NOMO-1 treated with DMSO at 0.1 percent for 48 hours (cell line): ENCODE results near the gene ZNF23.

ENCODE experiments used
- DNase-seq: peaks from one replicate; lab custom pipeline; 2025; ENCODE audit not compliant: unreplicated experiment; lab: John Stamatoyannopoulos, UW

The ZNF23 gene

DNA sequence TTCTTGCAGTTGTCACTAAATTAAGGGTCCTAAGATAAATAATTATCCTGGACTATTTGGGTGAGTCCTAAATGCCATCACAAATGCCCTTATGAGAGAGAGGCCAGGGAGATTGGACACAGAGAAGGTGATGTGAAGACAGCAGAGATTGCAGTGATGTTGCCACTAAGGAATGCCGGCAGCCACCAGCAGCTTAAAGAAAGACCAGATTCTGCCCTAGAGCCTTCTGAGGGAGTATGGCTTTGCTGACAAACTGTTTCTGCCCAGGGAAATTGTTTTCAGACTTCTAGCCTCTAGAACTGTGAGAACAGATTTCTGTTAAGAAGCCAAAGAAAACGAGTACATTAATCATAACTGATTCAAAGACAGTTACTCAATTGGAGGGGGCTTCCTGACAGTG lies 10.0 kb upstream of the ZNF23 start:
- no peak for DNase-seq

DNA sequence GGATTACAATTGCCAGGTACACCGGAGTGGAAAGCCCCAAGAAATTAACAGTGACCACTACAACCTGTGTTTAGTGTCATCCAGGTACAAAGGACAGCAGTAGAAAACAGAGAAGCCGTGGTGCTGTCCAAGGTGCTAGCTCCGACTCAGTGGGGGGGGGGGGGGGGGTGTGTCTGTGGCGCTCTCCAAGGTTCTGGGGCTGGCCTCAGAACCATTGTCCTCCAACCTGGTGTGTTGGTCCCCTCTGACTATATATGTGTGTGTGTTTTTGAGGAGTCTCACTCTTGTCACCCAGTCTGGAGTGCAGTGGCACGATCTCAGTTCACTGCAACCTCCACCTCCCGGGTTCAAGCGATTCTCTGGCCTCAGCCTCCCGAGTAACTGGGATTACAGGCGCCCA lies 5.8 kb upstream of the ZNF23 start:
- peak; percentile 34 for DNase-seq

DNA sequence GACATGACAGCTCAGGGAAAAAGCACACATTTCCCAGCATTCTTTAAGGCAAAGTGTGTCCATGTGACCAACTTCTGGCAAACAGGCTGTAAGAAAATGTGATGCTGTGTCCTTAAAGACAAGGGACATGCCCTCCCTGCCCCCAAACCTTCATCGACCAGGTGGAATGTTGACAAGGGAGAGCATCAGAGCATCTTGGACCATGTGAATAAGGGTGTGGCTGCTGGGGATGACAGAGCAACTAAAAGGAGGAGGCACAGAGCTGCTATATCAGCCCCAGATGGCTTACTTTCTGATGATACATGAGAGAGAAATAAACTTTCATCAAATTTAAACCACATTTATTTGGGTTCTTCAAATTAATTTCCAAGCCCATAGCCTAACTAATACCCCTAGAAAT lies 2.2 kb upstream of the ZNF23 start:
- no peak for DNase-seq

DNA sequence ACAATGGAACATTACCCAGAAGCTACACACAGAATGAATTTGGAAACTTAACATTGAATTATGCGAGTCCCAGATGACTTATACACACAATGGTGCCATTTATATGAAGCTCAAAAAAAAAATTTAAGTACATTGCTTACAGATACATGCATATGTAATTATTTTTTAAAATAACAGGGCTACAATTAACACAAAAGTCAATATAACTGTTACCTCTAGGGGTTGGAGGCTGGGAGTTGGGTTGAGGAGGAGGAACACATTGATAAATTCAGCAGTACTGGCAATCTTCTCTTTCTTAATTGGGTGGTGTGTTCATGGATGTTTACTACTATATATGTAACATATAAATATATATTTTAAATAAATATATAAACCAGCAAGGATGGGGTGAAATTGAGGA lies 1.1 kb downstream of the ZNF23 start:
- DNase-seq: no peak

DNA sequence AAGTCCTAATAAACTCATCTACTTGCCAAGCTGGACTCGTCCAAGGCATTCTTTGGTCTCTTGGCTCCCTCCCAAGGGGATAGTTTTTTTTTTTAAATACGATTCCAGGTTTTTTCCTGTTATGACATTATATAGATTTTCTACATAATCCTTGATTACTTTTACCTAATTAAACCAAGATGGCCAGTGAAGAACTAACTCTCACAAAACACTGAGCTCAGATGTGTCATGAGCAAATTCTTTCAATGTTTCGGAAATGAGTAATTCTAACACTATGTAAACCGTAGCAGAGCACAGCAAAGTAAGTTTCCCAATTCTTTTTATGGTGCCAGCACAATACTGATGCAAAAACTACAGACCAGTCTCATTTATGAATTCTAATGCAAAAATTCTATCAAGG lies 1.8 kb downstream of the ZNF23 start:
- no peak for DNase-seq

GRCh38 chr16:71459510-71459909 lies 2.5 kb downstream of the ZNF23 start:
- no peak for DNase-seq

GRCh38 chr16:71456801-71457200 lies 5.2 kb downstream of the ZNF23 start:
- DNase-seq: no peak

- no peak for DNase-seq
Observed at GRCh38 chr16:71453036-71453435, 9.0 kb downstream of the ZNF23 start.

DNA sequence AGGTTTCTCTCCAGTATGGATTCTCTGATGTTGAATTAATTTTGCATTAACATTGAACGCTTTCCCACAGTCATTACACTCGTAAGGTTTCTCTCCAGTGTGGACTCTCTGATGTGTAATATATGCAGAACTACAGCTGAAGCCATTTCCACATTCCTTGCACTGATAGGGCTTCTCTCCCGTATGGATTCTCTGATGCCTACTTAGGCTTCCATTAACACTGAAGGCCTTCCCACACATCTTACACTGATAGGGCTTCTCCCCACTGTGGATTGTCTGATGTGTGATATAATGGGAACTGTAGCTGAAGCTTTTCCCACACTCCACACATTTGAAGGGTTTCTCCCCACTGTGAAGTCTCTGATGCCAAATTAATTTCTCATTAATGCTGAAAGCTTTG lies 13.0 kb downstream of the ZNF23 start:
- no peak for DNase-seq

DNA sequence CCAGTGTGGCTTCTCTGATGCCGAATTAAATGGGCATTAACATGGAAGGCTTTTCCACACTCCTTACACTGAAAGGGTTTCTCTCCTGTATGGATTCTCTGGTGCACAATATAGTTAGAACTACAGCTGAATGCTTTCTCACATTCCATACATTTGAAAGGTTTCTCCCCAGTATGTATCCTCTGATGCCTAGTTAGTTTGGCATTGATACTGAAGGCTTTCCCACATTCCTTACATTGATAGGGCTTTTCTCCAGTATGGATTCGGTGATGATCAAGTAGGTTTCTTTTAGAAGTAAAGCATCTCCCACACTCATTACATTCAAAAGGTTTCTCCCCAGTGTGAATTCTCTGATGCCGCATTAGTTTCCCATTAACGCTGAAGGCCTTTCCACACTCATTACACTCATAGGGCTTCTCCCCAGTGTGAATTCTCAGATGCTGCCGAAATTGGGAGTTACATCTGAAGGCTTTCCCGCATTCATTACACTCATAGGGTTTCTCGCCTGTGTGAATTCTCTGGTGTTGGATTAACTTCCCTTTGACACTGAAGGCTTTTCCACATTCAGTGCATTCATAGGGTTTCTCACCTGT lies 13.7 kb downstream of the ZNF23 start:
- DNase-seq: no peak

- no peak for DNase-seq
Observed at GRCh38 chr16:71443714-71444113, 18.3 kb downstream of the ZNF23 start.

- no peak for DNase-seq
Observed at GRCh38 chr16:71442051-71442440, 20.0 kb downstream of the ZNF23 start, which contains the start of gene TLE7. Gene TLE7 (minus strand): TSS chr16:71442054. CDS start chr16:71433324, 8,730 bp downstream.

DNA sequence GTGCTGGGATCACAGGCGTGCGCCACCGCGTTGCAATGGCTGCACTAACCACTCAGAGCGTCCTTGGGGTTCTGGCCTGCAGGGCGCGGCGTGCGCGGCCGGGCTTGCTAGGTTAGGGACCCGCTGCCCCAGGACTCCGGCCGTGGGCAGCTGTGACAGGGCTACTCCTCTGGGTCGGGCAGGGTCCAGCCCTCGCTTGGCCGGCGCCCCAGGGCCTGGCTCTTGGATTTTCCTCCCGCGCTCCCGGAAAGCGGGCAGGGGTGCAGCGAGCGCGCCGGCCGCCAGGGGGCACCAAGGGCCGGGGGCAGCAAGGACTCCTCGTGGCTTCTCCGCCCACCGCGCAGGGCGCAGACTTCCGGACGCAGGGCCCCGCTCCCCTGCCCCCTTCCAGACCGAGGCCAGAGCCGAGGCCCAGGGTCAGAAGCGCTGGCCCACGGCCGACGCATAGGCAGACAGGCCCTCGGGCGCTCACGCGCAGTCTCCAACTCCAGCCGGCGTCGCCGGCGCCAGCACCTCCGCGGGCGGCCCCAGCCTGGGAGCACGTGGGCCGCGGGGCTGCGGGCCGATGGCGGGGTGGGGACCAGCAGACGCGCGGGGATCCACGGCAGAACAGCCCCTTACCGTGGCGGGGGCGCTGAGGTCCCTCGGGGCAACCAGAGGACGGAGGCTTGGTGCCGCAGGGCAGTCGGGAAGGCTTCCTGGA lies 20.5 kb downstream of the ZNF23 start:
- no peak for DNase-seq

DNA sequence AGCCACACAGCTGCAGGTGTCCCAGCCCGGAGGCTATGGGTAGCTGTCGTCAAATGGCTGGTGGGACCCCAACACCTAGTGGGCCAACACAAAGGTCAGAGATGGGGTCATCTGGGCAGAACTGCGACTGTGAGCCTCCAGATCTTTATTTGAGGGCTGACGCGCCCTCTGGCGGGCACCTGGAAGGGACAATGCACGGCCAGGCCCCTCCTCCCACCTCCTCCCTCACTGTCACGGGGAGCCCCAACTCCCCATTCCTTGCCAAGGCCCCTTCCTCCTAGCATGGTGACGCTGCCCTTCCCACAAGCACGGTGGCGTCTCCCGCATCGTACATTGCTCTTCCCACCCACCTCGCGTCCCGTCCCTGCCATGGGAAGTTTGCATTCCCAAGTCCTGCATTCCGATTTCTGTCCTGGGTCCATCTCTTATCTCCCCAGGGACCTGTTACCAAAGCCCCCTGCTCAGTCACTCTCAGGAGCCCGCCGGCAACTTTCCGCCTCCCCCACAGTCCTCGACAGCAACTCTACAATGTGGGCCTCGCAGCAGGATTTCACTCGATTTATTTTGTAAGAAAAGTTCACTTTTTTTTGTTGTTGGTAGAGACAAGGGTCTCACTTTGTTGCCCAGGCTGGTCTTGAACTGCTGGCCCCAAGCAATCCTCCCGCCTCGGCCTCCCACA lies 21.2 kb downstream of the ZNF23 start:
- no peak for DNase-seq

GRCh38 chr16:71439523-71439922 lies 22.5 kb downstream of the ZNF23 start:
- no peak for DNase-seq

- DNase-seq: no peak
Observed at GRCh38 chr16:71436473-71436872, 25.6 kb downstream of the ZNF23 start.

GRCh38 chr16:71432906-71433305 lies 29.1 kb downstream of the ZNF23 start:
- DNase-seq: no peak

DNA sequence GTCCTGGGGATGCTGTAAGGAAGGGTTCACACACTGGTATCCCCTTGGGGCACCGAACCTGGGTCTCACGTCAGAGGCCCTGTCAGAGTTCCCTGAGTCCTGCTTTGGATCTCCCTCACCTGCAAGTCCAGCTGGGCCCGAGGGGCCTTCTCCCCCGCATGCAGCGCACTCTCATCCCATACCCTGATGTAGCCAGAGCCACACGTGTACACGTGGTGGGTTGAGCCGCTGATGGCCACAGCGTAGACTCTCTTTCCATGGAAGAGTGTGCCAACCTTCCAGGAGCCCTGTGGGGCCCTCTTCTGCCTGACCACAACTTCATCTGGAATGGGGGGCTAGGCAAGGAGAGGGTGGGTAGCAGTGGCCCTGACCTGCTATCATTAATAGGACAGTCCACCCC lies 30.1 kb downstream of the ZNF23 start:
- DNase-seq: no peak

- no peak for DNase-seq
Observed at GRCh38 chr16:71431176-71431575, 30.9 kb downstream of the ZNF23 start.

- DNase-seq: no peak
Observed at GRCh38 chr16:71430744-71431143, 31.3 kb downstream of the ZNF23 start.

- DNase-seq: no peak
Observed at GRCh38 chr16:71429581-71429980, 32.5 kb downstream of the ZNF23 start.

DNA sequence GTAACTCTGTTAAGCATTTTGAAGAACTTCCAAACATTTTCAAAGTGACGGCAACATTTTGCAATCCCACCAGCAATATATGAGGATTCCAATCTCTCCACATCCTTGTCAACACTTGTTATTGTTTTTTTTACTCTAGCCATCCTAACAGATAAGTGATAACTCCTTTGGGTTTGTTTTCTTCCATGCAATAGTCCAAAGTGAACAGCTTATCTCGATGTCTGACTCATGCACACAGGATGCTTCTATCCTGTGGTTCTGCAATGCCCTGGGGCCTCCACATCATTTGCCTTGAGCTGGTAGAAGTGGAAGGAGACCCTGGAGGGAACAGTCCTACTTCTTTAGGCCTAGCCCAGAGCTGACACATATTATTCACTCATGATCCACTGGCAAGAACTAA lies 33.2 kb downstream of the ZNF23 start:
- DNase-seq: no peak
